ENCODE results near the gene KRT73.

- TF ChIP-seq TCF12 (IDR thresholded peaks at IDR 0.05; ENCODE audit: low read depth): no peak
- no peak for TF ChIP-seq YY1 (IDR thresholded peaks at IDR 0.05; ENCODE audit: low read depth)
- peak; percentile 46; the same call in 1 of the 2 replicates for TF ChIP-seq EP300 (IDR thresholded peaks at IDR 0.05; ENCODE audit: borderline replicate concordance)
- TF ChIP-seq, protein P1, sequence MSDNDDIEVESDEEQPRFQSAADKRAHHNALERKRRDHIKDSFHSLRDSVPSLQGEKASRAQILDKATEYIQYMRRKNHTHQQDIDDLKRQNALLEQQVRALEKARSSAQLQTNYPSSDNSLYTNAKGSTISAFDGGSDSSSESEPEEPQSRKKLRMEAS (IDR thresholded peaks at IDR 0.05): no peak
- no peak for TF ChIP-seq CREB1 (IDR thresholded peaks at IDR 0.05; ENCODE audit: low read depth)
- TF ChIP-seq REST (IDR thresholded peaks at IDR 0.05; ENCODE audit: low read depth): no peak
- no peak for TF ChIP-seq TAF1 (IDR thresholded peaks at IDR 0.05; ENCODE audit: low read depth)
- TF ChIP-seq FOXM1 (IDR thresholded peaks at IDR 0.05; ENCODE audit: borderline replicate concordance, low read depth): no peak
- no peak for TF ChIP-seq USF1 (IDR thresholded peaks at IDR 0.05)
- TF ChIP-seq CEBPB (IDR thresholded peaks at IDR 0.05): no peak
Observed at GRCh38 chr12:52579468-52580465, 38.6 kb downstream of the KRT73 start.

Data from Ishikawa (cell line).